Measurements from ENCODE around the gene ZNF423.

ZNF423 gene

GRCh38 chr16:49716339-49716934, 139.5 kb downstream of the ZNF423 start:
- DNase-seq, result no peak

GRCh38 chr16:49713770-49714169, 142.1 kb downstream of the ZNF423 start:
- no peak for DNase-seq

GRCh38 chr16:49712542-49712941, 143.4 kb downstream of the ZNF423 start:
- DNase-seq, result no peak

GRCh38 chr16:49712106-49712505, 143.8 kb downstream of the ZNF423 start:
- DNase-seq, result no peak

- no peak for DNase-seq
Observed at GRCh38 chr16:49709057-49709456, 146.9 kb downstream of the ZNF423 start.

GRCh38 chr16:49708491-49708890, 147.4 kb downstream of the ZNF423 start:
- no peak for DNase-seq

- DNase-seq, result no peak
Observed at GRCh38 chr16:49706620-49707355, 149.1 kb downstream of the ZNF423 start.

- DNase-seq, result no peak
Observed at GRCh38 chr16:49704586-49705155, 151.2 kb downstream of the ZNF423 start.

- no peak for DNase-seq
Observed at GRCh38 chr16:49703483-49703882, 152.4 kb downstream of the ZNF423 start.

GRCh38 chr16:49701789-49702494, 154.0 kb downstream of the ZNF423 start:
- peak; percentile 74 for DNase-seq

GRCh38 chr16:49701065-49701685, 154.7 kb downstream of the ZNF423 start:
- DNase-seq, result no peak

- peak; percentile 72 for DNase-seq
Observed at GRCh38 chr16:49700251-49701064, 155.5 kb downstream of the ZNF423 start.

- DNase-seq, result no peak
Observed at GRCh38 chr16:49699841-49700175, 156.1 kb downstream of the ZNF423 start.

GRCh38 chr16:49698931-49699840, 156.7 kb downstream of the ZNF423 start:
- DNase-seq, result no peak

GRCh38 chr16:49698453-49698815, 157.5 kb downstream of the ZNF423 start:
- peak; percentile 79 for DNase-seq

GRCh38 chr16:49697631-49698452, 158.1 kb downstream of the ZNF423 start:
- DNase-seq, result no peak

- peak; percentile 99 for DNase-seq
Observed at GRCh38 chr16:49696414-49697101, 159.4 kb downstream of the ZNF423 start.

GRCh38 chr16:49695782-49696413, 160.0 kb downstream of the ZNF423 start:
- no peak for DNase-seq

GRCh38 chr16:49693445-49693844, 162.5 kb downstream of the ZNF423 start:
- DNase-seq, result no peak

Data from islet precursor cell (in vitro differentiated cells).